ENCODE data around the gene FEZF2.

FEZF2 gene

DNA sequence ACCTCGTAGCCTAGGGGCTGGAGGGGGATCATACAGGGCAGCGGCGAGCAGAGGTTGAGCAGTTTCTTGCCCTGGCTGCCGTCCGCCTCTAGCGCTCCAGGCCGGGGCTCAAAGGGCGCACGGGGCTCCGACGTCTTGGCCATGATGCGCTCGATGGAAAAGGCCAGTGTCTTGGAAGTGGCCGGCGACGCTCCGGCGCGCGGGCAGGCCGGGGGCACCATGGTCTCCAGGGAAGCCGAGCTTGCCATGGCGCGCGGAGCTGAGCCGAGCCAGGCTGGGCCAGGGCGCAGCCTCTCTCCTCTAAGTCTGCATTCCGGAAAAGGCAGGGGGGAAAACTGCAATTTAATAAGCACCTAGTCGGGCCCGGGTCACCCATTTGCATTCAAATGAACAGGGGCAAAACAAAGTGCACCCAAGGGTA lies 719 bp downstream of the FEZF2 start:
- no peak for DNase-seq (ENCODE audit: low spot score)

DNA sequence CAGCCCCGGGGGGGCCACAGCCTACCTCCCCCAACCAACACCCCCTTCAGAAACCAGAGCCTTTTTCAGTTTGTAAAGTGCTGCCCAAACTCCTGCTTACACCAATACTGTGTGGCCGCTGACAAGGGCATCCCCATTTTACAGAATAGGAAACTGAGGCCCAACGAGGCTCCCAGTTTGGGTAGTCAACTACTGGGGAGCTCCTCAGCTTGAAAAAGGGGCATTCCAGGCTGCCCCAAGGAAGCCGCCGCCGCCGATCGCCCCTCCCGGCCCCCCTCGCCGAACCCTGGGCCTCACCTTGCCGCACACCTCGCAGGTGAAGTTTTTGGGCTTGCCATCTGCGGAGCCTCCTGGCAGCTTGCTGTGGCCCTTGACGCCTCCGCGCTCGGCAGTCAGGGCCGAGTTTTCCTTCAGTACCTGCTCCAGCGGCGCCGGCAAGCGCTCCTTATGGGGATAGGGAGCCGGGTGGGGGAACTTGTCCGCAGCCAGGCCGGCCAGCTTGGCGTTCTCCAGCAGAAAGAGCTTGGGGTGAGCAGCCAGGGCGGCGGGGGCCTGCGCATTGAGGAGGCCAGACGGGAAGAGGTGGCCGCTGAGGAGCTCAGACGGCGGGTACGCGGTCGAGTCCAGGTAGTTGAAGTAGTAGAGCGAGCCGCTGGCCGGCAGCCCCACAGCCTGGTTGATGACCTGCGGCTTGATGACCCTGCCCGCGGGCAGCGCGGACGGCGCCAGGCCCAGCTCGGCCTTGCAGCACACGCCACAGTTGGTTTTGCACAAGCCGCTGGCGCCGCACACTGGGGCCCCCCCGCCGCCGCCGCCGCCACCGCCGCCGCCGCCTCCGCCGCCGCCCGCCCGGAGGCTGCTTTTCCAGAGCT lies 1.4 kb downstream of the FEZF2 start:
- no peak for DNase-seq (ENCODE audit: low spot score)

DNA sequence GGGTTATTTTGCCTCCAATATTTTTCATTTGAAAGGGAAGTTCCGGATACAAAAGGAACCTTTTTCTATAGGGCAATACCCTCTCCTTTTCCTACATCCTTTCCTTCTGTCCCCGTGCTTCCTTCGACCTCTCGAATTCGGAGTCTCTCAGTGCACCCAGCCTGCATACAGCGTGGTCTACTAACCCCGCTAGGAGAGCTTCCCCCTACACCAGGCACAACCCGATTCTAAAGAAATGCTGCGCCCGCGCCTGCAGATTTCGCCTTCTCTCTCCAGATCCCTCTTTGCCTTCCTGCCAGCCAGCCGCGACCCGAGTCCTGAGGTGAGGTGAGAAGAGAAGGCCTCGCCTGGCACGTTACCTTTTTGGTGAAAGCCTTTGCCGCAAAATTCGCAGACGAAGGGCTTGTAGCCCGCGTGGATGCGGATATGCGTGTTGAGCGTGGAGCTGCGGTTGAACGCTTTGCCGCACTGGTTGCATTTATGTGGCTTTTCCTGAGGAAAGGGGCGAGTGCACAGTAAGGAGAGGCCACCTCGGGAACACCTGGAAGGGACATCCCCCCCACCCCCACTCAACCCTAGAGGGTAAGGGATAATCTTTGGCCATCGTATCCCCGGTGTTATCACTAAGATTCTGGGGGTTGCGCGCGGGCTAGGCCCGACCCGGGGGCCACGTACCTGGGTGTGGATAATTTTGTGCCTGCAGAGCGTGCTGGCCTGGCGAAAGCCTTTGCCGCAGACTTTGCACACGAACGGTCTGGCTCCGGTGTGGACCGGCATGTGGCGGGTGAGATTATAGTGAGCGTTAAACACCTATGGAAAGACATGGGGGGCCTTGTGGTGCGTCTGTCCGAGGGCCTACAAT lies 2.3 kb downstream of the FEZF2 start:
- no peak for DNase-seq (ENCODE audit: low spot score)

DNA sequence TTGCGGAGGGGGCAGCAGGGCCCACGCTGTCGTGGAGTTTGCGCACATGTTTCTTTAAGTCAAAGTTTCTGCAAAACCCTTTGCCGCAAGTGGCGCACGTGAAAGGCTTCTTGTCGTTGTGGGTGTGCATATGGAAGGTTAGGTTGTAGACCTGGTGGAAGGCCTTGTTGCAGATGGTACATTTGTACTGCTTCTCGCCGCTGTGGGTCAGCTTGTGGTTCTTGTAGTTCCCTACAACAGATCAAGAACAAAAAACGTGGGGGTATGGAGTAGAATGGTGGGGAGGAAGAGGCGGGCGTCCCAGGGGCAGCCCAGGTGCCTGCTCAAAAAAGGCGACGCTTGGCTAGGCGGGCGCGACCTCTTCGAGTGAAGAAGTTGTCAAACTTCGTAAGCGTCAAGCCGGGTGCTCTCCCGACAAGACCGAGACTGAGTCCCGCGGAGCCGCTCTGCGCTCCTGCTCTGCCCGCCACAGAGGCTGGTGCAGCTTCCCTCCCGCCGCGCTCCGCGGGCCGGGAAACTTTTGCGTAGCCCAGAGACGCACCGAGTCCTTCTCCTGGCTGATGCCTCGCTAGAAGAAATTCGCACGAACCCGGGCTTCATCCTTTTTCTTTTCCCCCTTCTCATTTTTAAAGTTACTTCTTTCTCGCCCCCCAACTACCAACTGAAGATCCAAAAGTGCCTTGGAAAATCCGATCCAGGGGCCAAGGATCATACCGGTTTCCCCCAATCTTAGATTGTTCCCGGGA lies 3.1 kb downstream of the FEZF2 start:
- DNase-seq (ENCODE audit: low spot score) = no peak

DNA sequence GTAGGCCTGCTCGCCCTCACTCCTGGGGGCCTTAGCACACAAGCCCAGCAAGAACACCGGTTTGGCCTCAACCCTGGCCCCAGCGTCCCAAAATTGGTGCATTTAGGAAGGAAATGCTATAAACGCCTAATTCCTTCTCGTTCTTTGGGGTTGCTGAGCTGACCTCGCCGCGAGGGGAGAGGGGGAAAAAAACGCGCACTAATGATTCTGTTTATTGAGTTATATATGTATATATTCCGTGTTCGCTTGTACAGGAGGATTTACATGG lies 3.9 kb downstream of the FEZF2 start:
- DNase-seq (ENCODE audit: low spot score) = no peak

DNA sequence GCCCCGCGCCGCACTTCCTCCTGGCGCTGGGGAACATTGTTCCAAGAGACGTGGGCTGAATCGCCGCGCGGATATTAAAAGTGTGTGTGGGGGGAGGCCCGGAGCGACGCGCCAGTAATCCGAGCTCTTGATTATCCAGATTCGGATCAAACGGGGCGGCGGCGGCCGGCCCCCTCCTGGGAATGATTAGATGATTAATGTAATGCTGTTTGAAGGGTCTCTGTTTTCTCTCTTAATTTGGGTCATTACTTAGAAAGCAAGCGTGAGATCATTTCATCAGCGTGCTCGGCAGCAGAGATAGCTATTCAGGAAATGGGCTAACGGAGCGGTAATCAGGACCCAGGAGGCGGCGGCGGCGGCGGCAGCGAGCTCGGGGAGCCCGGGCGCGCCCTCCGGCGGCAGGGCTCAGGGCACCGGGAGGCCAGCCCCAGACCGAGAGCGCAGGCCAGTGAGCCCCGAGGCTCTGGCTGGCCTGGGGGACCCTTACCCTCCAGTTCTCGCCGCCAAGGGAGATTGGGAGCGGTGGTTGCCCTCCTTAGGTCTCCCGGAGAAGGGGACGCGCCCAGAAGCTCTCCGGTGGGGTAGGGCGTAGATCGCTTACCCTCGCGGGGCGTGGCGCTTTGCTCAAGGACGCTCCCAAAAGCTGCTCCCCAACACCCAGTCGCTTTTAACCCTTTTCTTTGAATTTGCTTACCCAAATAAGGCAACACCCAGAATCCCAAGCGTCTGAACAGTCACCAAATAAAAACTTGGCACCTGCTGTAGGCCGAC lies 4.5 kb downstream of the FEZF2 start:
- DNase-seq (ENCODE audit: low spot score) = no peak

DNA sequence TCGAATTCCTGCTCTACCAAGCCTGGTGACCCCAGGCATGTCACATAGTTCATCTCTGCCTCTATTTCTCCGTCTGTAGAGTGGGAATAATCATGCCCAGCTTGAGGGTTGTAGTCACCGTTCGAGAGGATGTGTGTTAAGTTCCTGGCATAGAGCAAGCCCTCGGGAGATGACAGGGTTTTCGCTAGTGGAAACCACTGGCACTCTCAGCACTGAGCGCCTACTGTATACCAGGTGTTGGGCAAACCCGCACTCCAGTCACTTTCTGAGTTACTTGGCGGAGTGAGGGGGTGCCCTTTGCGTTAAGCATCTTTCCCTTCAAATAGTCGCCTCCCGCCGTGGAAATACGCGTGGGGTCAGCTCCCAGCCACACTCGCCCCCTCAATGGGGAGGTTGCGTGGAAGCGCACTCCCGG lies 5.1 kb downstream of the FEZF2 start:
- no peak for DNase-seq (ENCODE audit: low spot score)

DNA sequence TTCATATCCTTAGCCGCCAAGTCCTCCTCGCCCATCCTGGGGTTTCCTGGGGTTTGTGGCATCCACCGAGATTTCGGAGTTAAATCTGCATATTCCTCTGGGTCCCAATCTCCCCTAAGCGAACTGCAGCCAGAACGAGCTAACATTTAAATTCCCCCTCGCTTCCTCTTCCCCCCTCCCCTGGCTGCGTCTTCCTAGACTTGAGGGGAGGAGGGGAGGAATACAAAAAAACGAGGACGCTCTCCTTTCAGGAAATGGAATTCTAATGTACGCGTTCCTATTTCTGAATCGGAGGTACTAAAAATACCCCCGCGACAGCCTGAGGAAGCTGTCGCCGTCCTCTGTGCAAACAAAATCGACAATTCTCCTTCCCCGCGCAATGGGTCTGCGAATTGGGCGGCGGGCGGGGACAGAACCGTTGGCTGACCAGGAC lies 5.6 kb downstream of the FEZF2 start:
- DNase-seq (ENCODE audit: low spot score) = no peak

DNA sequence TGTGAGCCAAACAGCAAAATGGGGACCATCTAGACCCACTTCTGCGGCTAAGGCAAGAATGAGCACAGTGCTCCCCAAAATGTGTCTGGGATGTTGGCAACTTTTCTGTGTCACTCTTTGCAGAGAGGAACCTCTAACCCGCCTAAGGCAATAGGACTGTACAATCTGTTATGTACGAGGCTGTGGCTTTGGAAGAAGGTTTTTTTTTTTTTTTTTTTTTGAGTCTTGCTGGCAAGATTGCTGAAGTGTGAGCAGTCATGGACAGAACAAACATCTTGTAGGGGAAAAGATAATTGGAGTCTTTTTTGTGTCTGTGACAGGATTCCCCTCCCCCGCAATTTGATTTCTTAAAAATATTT lies 7.2 kb downstream of the FEZF2 start:
- no peak for DNase-seq (ENCODE audit: low spot score)

DNA sequence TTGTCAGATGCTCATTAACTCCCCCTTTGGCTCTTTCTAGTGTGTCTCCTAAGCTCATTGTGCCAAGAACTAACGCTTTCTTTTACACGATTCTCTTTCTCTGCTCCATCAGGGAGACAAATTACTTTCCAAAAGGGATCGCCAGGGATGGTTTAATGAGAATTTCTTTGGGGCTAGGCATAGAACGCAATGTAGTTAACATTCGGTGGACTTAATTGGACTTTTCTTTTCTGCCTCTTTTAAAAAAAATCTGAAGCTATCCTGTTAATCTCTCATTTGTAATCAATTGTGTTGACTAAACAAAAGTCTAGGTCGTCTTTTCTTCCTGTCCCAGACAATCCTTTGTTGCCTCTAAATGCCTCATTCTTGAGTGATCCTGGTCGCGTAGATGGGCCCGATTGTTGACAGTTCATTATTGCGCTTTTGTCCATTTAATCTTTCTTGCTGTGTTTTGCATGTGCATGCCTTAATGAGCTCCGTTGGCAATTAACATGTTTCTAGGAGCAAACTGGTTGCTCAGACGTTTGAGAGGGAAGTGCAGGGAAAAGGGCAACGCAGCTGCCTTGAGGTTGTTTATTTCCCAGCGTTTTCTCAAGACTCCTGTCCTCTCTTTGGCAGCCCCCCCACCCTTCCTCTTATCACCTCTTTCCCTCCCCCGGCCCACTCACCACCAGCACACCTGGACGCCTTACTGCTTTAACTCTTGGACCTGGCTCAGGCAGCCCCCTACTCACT lies 7.8 kb downstream of the FEZF2 start:
- DNase-seq (ENCODE audit: low spot score) = no peak

DNA sequence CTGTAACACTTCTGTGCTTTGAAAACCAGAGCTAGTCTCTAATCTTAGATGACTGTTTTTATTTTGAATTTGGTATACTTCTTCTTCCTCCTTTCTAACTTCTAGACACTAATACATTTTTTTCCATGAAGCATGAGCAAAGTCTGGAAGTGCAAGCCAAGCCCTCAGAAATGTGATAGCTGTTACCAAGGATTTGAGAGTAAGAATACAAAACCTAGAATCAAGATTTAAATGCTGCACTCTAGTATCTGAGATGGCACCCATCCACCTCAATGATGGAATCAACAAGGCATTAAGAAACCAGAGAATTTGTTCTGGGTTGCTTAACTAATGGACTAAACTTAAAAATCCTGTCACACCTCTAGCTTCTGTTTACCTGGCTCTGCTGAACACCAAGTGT lies 9.2 kb downstream of the FEZF2 start:
- DNase-seq (ENCODE audit: low spot score) = no peak

DNA sequence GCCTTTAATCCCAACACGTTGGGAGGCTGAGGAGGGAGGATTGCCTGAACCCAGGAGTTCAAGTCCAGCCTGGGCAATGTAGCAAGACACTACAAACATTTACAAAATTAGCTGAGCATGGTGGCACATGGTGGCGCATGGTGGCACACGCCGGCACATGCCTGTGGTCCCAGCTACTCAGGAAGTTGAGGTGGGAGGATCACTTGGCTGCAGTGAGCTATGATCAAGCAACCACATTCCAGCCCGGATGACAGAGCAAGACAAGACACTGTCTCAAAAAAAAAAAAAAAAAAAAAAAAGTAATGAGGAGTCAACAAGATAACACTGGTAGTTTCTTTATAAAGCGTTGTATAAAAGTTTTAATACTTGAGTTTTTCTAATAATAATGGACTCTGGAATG lies 10.1 kb downstream of the FEZF2 start:
- no peak for DNase-seq (ENCODE audit: low spot score)

DNA sequence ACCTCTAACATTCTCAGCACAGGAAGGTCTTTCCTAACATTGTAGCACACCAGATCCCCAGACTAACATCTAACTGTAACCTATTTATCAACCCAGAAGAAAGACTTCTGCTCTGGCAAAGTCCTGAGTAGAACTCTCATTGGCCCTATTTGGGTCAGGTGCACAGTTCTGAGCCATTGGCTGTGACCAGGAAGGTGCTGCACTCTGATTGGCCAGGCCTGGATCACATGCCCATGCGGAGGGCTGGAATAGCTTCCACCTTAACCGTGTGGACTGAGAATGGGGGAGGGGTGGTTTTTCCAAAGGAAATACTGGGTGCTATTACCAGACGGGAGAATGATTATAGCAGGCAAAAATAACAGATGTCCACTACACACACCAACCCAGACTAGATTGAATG lies 11.5 kb downstream of the FEZF2 start:
- no peak for DNase-seq (ENCODE audit: low spot score)

DNA sequence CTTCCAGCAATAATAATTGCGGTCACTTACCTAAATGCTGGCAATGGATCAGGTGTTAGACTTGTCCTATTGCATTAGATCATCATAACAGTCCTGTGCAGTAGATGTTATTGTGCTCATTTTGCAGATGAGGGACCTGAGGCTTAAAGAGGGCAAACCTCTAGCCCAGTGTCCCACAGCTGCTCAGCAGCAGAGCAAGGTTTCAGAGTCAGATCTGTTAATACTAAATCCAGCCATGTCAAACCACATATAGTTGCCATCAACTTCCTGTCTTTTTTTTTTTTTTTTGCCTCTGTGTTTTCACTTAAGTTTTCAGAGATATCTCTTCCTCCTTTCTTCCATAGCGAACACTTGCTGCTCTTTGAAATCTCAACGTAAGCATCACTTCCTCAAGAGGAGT lies 12.1 kb downstream of the FEZF2 start:
- no peak for DNase-seq (ENCODE audit: low spot score)

DNA sequence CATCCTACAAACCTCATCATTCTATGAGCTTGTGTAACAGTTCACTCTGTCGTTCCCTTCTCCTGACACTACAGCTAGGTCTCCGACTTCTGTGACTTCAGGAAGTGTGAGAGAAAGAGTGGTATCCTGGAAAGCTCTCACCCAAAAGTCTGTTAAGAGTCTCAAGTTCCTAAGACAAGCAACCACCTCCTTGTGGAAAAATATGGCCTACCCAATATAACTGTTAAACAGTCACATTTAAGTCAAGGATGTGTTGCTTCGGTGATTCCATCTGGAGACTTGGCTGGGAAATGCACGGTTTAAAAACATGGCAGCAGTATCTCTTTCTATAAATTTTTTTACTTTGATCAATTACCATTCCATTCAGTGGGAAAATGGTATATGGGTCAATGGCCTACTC lies 13.8 kb downstream of the FEZF2 start:
- no peak for DNase-seq (ENCODE audit: low spot score)

DNA sequence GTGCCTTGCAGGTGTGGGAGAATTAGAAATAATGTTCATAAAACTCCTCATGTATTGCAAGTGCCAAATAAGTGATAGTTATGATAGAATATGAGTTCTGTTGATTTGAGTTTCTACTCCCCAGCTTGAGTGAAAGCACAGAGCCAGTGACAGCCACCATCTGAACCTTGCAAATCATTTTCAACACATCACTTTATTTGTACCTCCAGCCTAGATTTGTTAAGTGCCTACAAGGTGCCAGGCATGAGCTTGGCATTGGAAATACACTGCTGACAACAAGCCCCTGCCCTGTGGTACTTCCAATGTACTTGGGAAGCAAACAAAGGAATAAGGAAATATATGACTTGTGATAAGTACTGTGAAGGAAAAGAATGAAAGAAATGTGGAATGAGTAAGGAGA lies 17.0 kb downstream of the FEZF2 start:
- no peak for DNase-seq (ENCODE audit: low spot score)

DNA sequence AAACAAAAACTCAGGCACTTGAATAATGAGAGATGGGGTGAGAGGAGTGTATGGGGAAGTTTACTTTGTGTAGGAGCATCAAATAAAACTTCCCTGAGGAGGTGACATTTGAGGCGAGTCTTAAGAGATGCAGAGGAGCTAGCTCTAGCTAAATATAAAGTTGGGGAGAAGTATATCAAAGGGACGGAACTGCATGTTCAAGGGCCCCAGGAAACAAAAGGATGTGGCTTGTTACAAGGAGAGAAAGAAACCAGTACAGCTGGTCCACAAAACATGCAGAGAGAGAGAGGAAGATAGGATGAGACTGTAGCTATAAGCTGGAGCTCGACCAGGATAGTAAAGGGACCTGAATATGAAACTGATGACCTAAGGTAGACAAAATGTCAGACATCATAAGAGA lies 17.6 kb downstream of the FEZF2 start:
- DNase-seq (ENCODE audit: low spot score) = no peak

DNA sequence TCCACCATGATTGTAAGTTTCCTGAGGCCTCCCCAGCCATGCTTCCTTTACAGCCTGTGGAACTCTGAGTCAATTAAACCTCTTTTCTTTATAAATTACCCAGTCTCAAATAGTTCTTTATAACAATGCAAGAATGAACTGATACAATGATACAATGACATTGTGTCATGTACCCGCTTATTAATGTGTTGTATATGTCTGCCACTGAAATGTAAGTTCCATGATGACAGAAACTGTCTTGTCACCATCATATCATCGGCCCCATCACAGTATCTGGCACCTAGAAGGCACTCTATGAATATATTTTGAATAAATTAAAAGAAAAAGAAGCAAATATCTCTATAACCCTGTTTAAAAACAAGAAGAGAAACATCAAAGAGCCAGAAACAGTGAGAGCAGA lies 29.6 kb downstream of the FEZF2 start:
- no peak for DNase-seq (ENCODE audit: low spot score)

DNA sequence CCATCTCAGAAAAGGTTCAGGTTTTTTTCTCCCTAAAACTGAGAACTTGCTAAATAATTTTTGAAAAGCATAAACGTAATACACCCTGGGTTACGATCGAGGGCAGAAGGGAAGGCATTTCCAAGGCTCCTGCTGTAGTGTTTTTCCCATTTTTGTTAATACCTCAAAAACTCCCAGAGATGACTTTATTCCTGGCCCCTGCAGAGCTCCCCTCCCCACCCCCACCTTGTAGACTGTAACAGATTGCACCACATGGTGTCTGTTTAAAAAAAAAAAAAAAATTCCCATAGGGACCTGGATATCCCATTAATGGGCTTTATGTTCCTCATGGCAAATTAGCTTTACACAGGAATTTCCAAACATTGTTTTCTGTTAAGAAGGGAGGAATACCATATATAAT lies 38.2 kb downstream of the FEZF2 start:
- no peak for DNase-seq (ENCODE audit: low spot score)

DNA sequence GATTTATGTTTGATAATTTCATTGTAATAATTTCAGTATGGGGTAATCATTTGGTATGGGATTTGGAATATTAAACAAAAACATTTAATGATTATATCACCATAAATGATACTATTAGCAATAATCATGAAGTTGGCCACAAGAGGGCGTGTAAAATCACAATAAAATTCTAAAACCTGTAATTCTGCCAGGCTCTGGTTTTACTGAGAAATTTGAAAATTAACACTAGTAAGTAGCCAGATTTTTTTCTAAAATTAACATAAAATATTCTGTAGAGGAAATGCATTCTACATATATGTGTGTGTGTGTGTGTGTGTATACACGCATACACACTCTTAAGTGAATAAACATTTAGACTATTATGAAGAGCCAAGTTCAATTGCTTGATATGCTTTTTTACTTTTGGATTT lies 40.5 kb downstream of the FEZF2 start:
- DNase-seq (ENCODE audit: low spot score) = no peak

DNA sequence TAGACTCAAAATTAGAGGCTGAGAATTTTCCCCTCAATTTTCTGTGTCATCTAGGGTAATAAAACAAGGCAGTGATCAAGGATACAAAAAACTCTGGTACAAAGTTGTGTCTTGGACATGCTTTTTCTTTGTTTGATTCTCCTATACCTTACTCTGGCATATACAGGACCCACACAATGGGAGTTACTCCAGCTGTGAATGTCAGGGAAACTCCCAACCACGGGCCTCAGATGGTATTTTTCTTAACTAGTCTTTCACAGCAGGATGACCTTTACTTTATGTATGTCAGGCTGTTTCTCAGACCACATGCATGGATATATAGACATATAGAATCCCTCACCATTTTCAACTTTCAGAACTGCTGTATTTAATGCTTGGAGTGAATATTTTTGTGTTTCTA lies 41.3 kb downstream of the FEZF2 start:
- DNase-seq (ENCODE audit: low spot score) = no peak

All from AG08396 (cell line).